ENCODE data around the gene FLRT1. TPM values are rescaled to one million over a fixed set of nuclear protein-coding genes. Genes with fewer than 3 reads are reported as not detected.

FLRT1 gene
- polyA plus RNA-seq, 1 experiment, result 0.42 TPM

- H3K4me3 ChIP-seq (ENCODE audit: low read depth, low read length), result no peak overlapping the region
- ChIA-PET CTCF (no interaction called here), POLR2A (no interaction called here)
- DNase-seq (ENCODE audit: low read depth), result no peak
- no peak for TF ChIP-seq CTCF (IDR thresholded peaks at IDR 0.05; ENCODE audit: insufficient read depth, low read depth, low read length)
- no peaks in the 10 kb centered on the region for H3K27me3 ChIP-seq (ENCODE audit: control insufficient read depth, insufficient read depth, low read length)
- no peaks in the 10 kb centered on the region for H3K36me3 ChIP-seq (ENCODE audit: control insufficient read depth, insufficient read depth, low read length)
These were observed 18.0 kb downstream of the FLRT1 start for GRCh38 chr11:64053699-64054098.

- POLR2A ChIA-PET, result no interaction called here
- CTCF ChIA-PET, result interaction anchor here (0.6 to 1.3 kb wide), 2 partner anchors 22 to 272 kb away, joined by 4 read pairs; no protein-coding TSS in a partner anchor
- Histone ChIP-seq H3K4me3 (ENCODE audit: low read depth, low read length) (no peak overlapping the region), H3K36me3 (ENCODE audit: control insufficient read depth, insufficient read depth, low read length) (no peaks in the 10 kb centered on the region), H3K27me3 (ENCODE audit: control insufficient read depth, insufficient read depth, low read length) (no peaks in the 10 kb centered on the region)
- no peak for DNase-seq (ENCODE audit: low read depth)
- TF ChIP-seq CTCF (IDR thresholded peaks at IDR 0.05; ENCODE audit: insufficient read depth, low read depth, low read length), result no peak
These were observed 19.3 kb downstream of the FLRT1 start for GRCh38 chr11:64055077-64055476.

GRCh38 chr11:64056213-64056785 is 20.6 kb downstream of the FLRT1 start:
- Histone ChIP-seq H3K27me3 (ENCODE audit: control insufficient read depth, insufficient read depth, low read length) (no peaks in the 10 kb centered on the region), H3K4me3 (ENCODE audit: low read depth, low read length) (no peak overlapping the region), H3K36me3 (ENCODE audit: control insufficient read depth, insufficient read depth, low read length) (no peaks in the 10 kb centered on the region)
- TF ChIP-seq CTCF (IDR thresholded peaks at IDR 0.05; ENCODE audit: insufficient read depth, low read depth, low read length), result no peak
- ChIA-PET CTCF (interaction anchor here (1.3 kb wide), 1 partner anchor 23 kb away, joined by 4 read pairs; no protein-coding TSS in a partner anchor), POLR2A (no interaction called here)
- DNase-seq (ENCODE audit: low read depth), result no peak

- no peak for TF ChIP-seq CTCF (IDR thresholded peaks at IDR 0.05; ENCODE audit: insufficient read depth, low read depth, low read length)
- no peak for DNase-seq (ENCODE audit: low read depth)
- H3K27me3 ChIP-seq (ENCODE audit: control insufficient read depth, insufficient read depth, low read length), result no peaks in the 10 kb centered on the region
- CTCF ChIA-PET, result interaction anchor here (0.8 kb wide), 1 partner anchor 25 kb away, joined by 3 read pairs; no protein-coding TSS in a partner anchor
- no peak overlapping the region for H3K4me3 ChIP-seq (ENCODE audit: low read depth, low read length)
- no peaks in the 10 kb centered on the region for H3K36me3 ChIP-seq (ENCODE audit: control insufficient read depth, insufficient read depth, low read length)
- POLR2A ChIA-PET, result no interaction called here
These were observed 21.1 kb downstream of the FLRT1 start for GRCh38 chr11:64056861-64057260.

GRCh38 chr11:64057890-64058289 is 22.2 kb downstream of the FLRT1 start:
- ChIA-PET POLR2A (no interaction called here), CTCF (no interaction called here)
- TF ChIP-seq CTCF (IDR thresholded peaks at IDR 0.05; ENCODE audit: insufficient read depth, low read depth, low read length), result no peak
- Histone ChIP-seq H3K27me3 (ENCODE audit: control insufficient read depth, insufficient read depth, low read length) (no peaks in the 10 kb centered on the region), H3K36me3 (ENCODE audit: control insufficient read depth, insufficient read depth, low read length) (no peaks in the 10 kb centered on the region), H3K4me3 (ENCODE audit: low read depth, low read length) (no peak overlapping the region)
- no peak for DNase-seq (ENCODE audit: low read depth)
